ENCODE data around the gene ZNF490. TPM values are rescaled to one million over a fixed set of nuclear protein-coding genes. Genes with fewer than 3 reads are reported as not detected.

The ZNF490 gene
- 10 to 100 TPM in 1 of 2 donors, 1 to 10 TPM in 1; 7.7 to 10.4 TPM for total RNA-seq
- under 1 TPM; 0.94 to 0.96 TPM for polyA plus RNA-seq
- long read RNA-seq, donor 1, full-length matches to known transcripts = 1 of 6 reads
- long read RNA-seq, donor 1, partial matches to known transcripts = 5 of 6 reads
- long read RNA-seq, donor 1, other reads (novel, unspliced or antisense) = 0 of 6 reads
- long read RNA-seq, donor 2 = 0 reads
- long read RNA-seq, donor 3, partial matches to known transcripts = 31 of 31 reads
- long read RNA-seq, donor 3, other reads (novel, unspliced or antisense) = 0 of 31 reads
- long read RNA-seq, donor 4, partial matches to known transcripts = 10 of 10 reads
- long read RNA-seq, donor 4, other reads (novel, unspliced or antisense) = 0 of 10 reads
- long read RNA-seq, donor 5, partial matches to known transcripts = 9 of 9 reads
- long read RNA-seq, donor 5, other reads (novel, unspliced or antisense) = 0 of 9 reads

DNA sequence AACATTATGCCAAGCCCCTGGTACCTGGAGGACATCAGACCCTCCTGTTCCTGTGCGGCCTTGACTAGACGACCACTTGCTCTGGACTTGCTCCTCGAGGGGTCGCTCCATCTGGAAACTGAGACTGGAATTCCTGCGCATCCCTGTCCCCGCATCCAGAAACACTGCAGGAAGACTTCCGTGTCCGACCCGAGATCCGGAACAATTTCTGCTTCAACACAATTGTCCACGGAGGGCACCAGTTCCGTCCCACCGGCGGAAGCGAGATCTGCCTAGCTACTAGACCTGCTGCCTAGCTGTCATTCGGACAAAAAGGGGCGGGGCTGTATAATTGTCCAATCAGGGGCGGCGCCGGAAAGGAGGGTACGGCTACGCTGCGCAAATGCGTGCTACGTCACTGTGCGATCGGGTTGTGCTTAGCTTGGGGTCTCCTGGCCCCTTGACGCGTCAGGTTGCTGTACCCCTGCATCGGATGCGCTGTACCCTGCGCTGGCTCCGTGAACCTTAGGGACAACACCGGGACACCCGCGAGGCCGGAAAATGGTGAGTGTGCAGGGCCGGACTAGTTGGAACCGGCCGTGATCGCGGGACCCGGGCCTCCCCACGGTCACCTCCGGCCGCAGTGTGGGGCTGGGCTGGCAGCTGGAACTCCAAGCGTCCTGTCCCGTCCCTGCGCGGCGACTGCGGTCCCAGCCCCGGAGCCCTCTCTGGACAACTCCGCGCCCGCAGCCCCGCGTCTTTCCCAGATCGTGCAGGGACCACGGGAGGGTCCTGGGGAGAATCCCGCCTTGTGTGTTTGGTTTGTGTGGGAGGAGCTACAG is at the start of gene ZNF490, which contains the start of gene ZNF791:
Gene ZNF490, minus strand, starts transcription at position 274 of the 821 bp plus-strand sequence. Its CDS starts 133 bp downstream, at position 141.
Gene ZNF791, plus strand, starts transcription at position 381 of the 821 bp plus-strand sequence. Its CDS starts 160 bp downstream, at position 541.
- TF ChIP-seq, protein P1, sequence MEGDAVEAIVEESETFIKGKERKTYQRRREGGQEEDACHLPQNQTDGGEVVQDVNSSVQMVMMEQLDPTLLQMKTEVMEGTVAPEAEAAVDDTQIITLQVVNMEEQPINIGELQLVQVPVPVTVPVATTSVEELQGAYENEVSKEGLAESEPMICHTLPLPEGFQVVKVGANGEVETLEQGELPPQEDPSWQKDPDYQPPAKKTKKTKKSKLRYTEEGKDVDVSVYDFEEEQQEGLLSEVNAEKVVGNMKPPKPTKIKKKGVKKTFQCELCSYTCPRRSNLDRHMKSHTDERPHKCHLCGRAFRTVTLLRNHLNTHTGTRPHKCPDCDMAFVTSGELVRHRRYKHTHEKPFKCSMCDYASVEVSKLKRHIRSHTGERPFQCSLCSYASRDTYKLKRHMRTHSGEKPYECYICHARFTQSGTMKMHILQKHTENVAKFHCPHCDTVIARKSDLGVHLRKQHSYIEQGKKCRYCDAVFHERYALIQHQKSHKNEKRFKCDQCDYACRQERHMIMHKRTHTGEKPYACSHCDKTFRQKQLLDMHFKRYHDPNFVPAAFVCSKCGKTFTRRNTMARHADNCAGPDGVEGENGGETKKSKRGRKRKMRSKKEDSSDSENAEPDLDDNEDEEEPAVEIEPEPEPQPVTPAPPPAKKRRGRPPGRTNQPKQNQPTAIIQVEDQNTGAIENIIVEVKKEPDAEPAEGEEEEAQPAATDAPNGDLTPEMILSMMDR (IDR thresholded peaks at IDR 0.05; ENCODE audit: control extremely low read depth, extremely low read depth) = no peak
- peaks cover 2 to 19% (median 6%) of the 10 kb centered on the region in 4 donors for H3K36me3 ChIP-seq (ENCODE audit: control insufficient read depth in 4 of 4, insufficient read depth in 4 of 4, low read length in 4 of 4)

DNA sequence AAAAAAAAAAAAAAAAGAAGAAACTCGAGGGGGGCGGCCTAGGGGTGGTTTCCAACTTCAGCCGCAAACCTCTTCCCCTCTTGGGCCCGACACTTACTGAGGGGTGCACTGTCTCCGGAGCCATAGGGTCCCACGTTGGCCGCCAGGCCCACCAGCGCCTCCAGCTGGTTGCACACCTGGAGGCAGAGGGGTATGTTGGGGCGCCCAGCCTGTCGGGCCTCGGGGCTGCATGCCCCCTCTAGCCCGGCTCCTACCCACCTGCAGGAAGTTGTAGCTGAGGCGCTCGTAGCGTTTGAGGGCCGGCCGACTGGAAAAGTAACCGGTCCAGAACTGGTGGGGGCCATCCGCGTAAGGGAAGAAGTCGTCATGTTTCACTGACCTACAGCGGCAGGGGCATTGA is 47.4 kb upstream of the ZNF490 start:
- no peak for DNase-seq
- H3K27me3 ChIP-seq (ENCODE audit: control insufficient read depth in 3 of 3, insufficient read depth in 3 of 3, low read length in 2 of 3) = no peaks in the 10 kb centered on the region
- H3K36me3 ChIP-seq (ENCODE audit: control insufficient read depth in 4 of 4, insufficient read depth in 4 of 4, low read length in 4 of 4) = peaks cover 13 to 40% (median 16%) of the 10 kb centered on the region in 4 donors
- WGBS, 2 donors = 95 to 97% methylated on average over 20 to 22 of the region's 22 CpGs
- no peaks in the 10 kb centered on the region for H3K4me1 ChIP-seq (ENCODE audit: control insufficient read depth in 5 of 5, insufficient read depth in 5 of 5, low read length in 5 of 5)
- H3K27ac ChIP-seq (ENCODE audit: low read depth in 1 of 2, low read length in 1 of 2) = no peak overlapping the region
- no peak for ATAC-seq (ENCODE audit: insufficient read depth, low FRiP score)
- no peak overlapping the region for H3K9ac ChIP-seq (ENCODE audit: insufficient read depth in 1 of 2, low read length in 2 of 2)
- no peaks in the 10 kb centered on the region for H3K9me3 ChIP-seq (ENCODE audit: control insufficient read depth in 4 of 4, insufficient read depth in 3 of 4, low read length in 3 of 4)
- TF ChIP-seq, protein P1 (IDR thresholded peaks at IDR 0.05; ENCODE audit: control extremely low read depth, extremely low read depth) = no peak
- H3K4me3 ChIP-seq = no peak overlapping the region

More for the DNA sequence above, at the start of gene ZNF490, which contains the start of gene ZNF791:
- peak; percentile 99 for ATAC-seq (ENCODE audit: insufficient read depth, low FRiP score)
- Histone ChIP-seq H3K4me1 (ENCODE audit: control insufficient read depth in 5 of 5, insufficient read depth in 5 of 5, low read length in 5 of 5) (peaks cover 0 to 12% (median 5%) of the 10 kb centered on the region in 5 donors), H3K4me3 (peak within 1 kb of the TSS; percentile 91), H3K9me3 (ENCODE audit: control insufficient read depth in 4 of 4, insufficient read depth in 3 of 4, low read length in 3 of 4) (no peaks in the 10 kb centered on the region), H3K27ac (ENCODE audit: low read depth in 1 of 2, low read length in 1 of 2) (peak within 1 kb of the TSS; percentile 96 to 99), H3K9ac (ENCODE audit: insufficient read depth in 1 of 2, low read length in 2 of 2) (peak within 1 kb of the TSS; percentile 92 to 95), H3K27me3 (ENCODE audit: control insufficient read depth in 3 of 3, insufficient read depth in 3 of 3, low read length in 2 of 3) (no peaks in the 10 kb centered on the region)
- WGBS, 2 donors = 0% methylated on average over 61 of the region's 61 CpGs
- peak; percentile 98 to 99 (median 99) for DNase-seq

DNA sequence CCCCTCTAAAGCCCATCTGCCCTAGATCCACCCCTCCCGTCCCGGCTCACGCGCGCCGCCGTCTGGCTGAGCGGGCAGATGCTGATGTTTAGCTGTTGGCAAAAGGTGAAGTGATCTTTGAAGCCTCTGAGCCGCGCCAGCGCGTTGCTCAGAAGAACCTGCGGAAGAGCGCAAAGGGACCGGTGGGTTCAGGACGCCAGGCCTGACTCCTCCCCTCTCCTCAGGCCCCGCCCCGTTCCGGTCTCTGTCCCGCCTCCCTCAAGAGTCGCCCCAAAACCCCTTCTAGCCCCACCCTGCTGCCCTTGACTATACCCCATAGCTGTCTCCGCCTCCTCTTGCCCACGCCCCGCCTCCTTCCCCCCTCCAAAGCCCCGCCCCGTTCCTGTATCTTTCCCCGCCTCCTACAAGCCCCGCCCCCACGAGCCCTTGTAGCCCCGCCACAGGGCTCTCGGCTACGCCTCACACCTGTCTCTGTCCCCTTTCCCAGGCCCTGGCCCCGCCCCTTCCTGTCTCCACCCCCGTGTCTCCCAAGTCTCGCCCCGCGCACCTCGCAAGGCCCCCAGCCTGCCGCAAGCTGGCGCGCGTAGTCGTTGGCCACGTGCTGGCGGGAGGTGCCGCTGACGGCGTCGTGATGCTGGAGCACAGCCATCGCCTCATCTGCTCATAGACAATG is 46.4 kb upstream of the ZNF490 start:
- DNase-seq (no peak), ATAC-seq (ENCODE audit: insufficient read depth, low FRiP score) (no peak)
- H3K27ac ChIP-seq (ENCODE audit: low read depth in 1 of 2, low read length in 1 of 2) = no peak overlapping the region
- peaks cover 13 to 42% (median 16%) of the 10 kb centered on the region in 4 donors for H3K36me3 ChIP-seq (ENCODE audit: control insufficient read depth in 4 of 4, insufficient read depth in 4 of 4, low read length in 4 of 4)
- no peak overlapping the region for H3K9ac ChIP-seq (ENCODE audit: insufficient read depth in 1 of 2, low read length in 2 of 2)
- no peaks in the 10 kb centered on the region for H3K27me3 ChIP-seq (ENCODE audit: control insufficient read depth in 3 of 3, insufficient read depth in 3 of 3, low read length in 2 of 3)
- no peaks in the 10 kb centered on the region for H3K9me3 ChIP-seq (ENCODE audit: control insufficient read depth in 4 of 4, insufficient read depth in 3 of 4, low read length in 3 of 4)
- H3K4me1 ChIP-seq (ENCODE audit: control insufficient read depth in 5 of 5, insufficient read depth in 5 of 5, low read length in 5 of 5) = no peaks in the 10 kb centered on the region
- H3K4me3 ChIP-seq = no peak overlapping the region
- TF ChIP-seq, protein P1 (IDR thresholded peaks at IDR 0.05; ENCODE audit: control extremely low read depth, extremely low read depth) = no peak
- WGBS, 2 donors = 81 to 88% methylated on average over 46 to 50 of the region's 50 CpGs

Data from lung (tissue), 16 donors.